Measurements from ENCODE around the gene SPRR1A.

DNA sequence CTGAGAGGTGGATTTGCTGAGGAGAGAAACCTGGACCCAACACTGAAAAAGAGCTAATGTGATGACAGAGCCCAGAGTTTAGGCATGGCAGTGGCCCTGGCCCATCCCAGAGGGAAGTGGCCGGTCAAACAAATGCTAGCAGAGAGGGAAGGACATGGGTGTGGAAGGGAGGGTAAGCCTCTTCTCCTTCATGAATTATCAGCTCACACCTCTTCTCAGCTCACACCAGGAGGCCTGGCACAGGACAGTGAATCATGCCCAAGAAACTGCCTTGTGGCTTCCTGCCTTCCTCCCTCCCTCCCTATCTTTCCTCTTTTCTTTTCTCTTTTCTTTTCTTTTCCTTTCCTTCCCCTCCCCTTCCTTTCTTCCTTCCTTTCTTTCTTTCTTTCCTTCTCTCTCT, 16.4 kb downstream of the SPRR1A start:
- TF ChIP-seq, protein P1, sequence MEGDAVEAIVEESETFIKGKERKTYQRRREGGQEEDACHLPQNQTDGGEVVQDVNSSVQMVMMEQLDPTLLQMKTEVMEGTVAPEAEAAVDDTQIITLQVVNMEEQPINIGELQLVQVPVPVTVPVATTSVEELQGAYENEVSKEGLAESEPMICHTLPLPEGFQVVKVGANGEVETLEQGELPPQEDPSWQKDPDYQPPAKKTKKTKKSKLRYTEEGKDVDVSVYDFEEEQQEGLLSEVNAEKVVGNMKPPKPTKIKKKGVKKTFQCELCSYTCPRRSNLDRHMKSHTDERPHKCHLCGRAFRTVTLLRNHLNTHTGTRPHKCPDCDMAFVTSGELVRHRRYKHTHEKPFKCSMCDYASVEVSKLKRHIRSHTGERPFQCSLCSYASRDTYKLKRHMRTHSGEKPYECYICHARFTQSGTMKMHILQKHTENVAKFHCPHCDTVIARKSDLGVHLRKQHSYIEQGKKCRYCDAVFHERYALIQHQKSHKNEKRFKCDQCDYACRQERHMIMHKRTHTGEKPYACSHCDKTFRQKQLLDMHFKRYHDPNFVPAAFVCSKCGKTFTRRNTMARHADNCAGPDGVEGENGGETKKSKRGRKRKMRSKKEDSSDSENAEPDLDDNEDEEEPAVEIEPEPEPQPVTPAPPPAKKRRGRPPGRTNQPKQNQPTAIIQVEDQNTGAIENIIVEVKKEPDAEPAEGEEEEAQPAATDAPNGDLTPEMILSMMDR (IDR thresholded peaks at IDR 0.05): no peak
- no peak for TF ChIP-seq ZFX (IDR thresholded peaks at IDR 0.05; ENCODE audit: borderline replicate concordance)

Data from 22Rv1 (cell line).